ENCODE data around the gene PRSS22. TPM values are rescaled to one million over a fixed set of nuclear protein-coding genes. Genes with fewer than 3 reads are reported as not detected.

The PRSS22 gene
- total and polyA plus RNA-seq, 4 donors = 0.31 to 1.5 TPM; not detected in 2

- Histone ChIP-seq H3K9me3 (ENCODE audit: control insufficient read depth, low read length) (no peaks in the 10 kb centered on the region), H3K4me1 (ENCODE audit: control insufficient read depth in 1 of 2, insufficient read depth in 2 of 2, low read length in 2 of 2) (no peaks in the 10 kb centered on the region), H3K27ac (ENCODE audit: low read depth in 1 of 2, low read length in 2 of 2) (no peak overlapping the region), H3K4me3 (ENCODE audit: low read length in 2 of 2) (no peak overlapping the region), H3K27me3 (ENCODE audit: control insufficient read depth in 1 of 2, insufficient read depth in 2 of 2, low read length in 1 of 2) (peaks cover 0 to 2% of the 10 kb centered on the region in 2 donors), H3K36me3 (ENCODE audit: control insufficient read depth in 1 of 2, insufficient read depth in 2 of 2, low read length in 1 of 2) (no peaks in the 10 kb centered on the region)
- intact Hi-C loops (cut with DNase I) = no loop called here
- DNase-seq = no peak
- no peak for ATAC-seq (ENCODE audit: low FRiP score)
- WGBS, 2 donors = 93 to 94% methylated on average over 15 of the region's 15 CpGs
Measured at GRCh38 chr16:2900526-2901075, 42.6 kb upstream of the PRSS22 start.

- DNase-seq (no peak), ATAC-seq (ENCODE audit: low FRiP score) (no peak)
- Histone ChIP-seq H3K27me3 (ENCODE audit: control insufficient read depth in 1 of 2, insufficient read depth in 2 of 2, low read length in 1 of 2) (no peaks in the 10 kb centered on the region), H3K4me1 (ENCODE audit: control insufficient read depth in 1 of 2, insufficient read depth in 2 of 2, low read length in 2 of 2) (no peaks in the 10 kb centered on the region), H3K36me3 (ENCODE audit: control insufficient read depth in 1 of 2, insufficient read depth in 2 of 2, low read length in 1 of 2) (no peaks in the 10 kb centered on the region), H3K9me3 (ENCODE audit: control insufficient read depth, low read length) (no peaks in the 10 kb centered on the region), H3K4me3 (ENCODE audit: low read length in 2 of 2) (no peak overlapping the region), H3K27ac (ENCODE audit: low read depth in 1 of 2, low read length in 2 of 2) (no peak overlapping the region)
- WGBS, 2 donors = 92 to 93% methylated on average over 13 of the region's 13 CpGs
- intact Hi-C loops (cut with DNase I) = no loop called here
Measured at GRCh38 chr16:2899564-2900072, 41.6 kb upstream of the PRSS22 start.

GRCh38 chr16:2898831-2899563 lies 41.0 kb upstream of the PRSS22 start:
- 87% methylated on average over 10 of the region's 10 CpGs for WGBS, 2 donors
- no peak overlapping the region for H3K4me3 ChIP-seq (ENCODE audit: low read length in 2 of 2)
- ATAC-seq (ENCODE audit: low FRiP score) (no peak), DNase-seq (no peak)
- no peaks in the 10 kb centered on the region for H3K9me3 ChIP-seq (ENCODE audit: control insufficient read depth, low read length)
- no peaks in the 10 kb centered on the region for H3K36me3 ChIP-seq (ENCODE audit: control insufficient read depth in 1 of 2, insufficient read depth in 2 of 2, low read length in 1 of 2)
- no peaks in the 10 kb centered on the region for H3K27me3 ChIP-seq (ENCODE audit: control insufficient read depth in 1 of 2, insufficient read depth in 2 of 2, low read length in 1 of 2)
- intact Hi-C loops (cut with DNase I) = no loop called here
- H3K4me1 ChIP-seq (ENCODE audit: control insufficient read depth in 1 of 2, insufficient read depth in 2 of 2, low read length in 2 of 2) = no peaks in the 10 kb centered on the region
- H3K27ac ChIP-seq (ENCODE audit: low read depth in 1 of 2, low read length in 2 of 2) = no peak overlapping the region

GRCh38 chr16:2897110-2897509 lies 39.1 kb upstream of the PRSS22 start:
- no peaks in the 10 kb centered on the region for H3K36me3 ChIP-seq (ENCODE audit: control insufficient read depth in 1 of 2, insufficient read depth in 2 of 2, low read length in 1 of 2)
- H3K27ac ChIP-seq (ENCODE audit: low read depth in 1 of 2, low read length in 2 of 2) = no peak overlapping the region
- DNase-seq = peak in 1 of 2 donors; percentile 39
- no peaks in the 10 kb centered on the region for H3K9me3 ChIP-seq (ENCODE audit: control insufficient read depth, low read length)
- ATAC-seq (ENCODE audit: low FRiP score) = no peak
- intact Hi-C loops (cut with DNase I) = no loop called here
- no peak overlapping the region for H3K4me3 ChIP-seq (ENCODE audit: low read length in 2 of 2)
- no peaks in the 10 kb centered on the region for H3K4me1 ChIP-seq (ENCODE audit: control insufficient read depth in 1 of 2, insufficient read depth in 2 of 2, low read length in 2 of 2)
- WGBS, 2 donors = 82 to 83% methylated on average over 7 of the region's 7 CpGs
- H3K27me3 ChIP-seq (ENCODE audit: control insufficient read depth in 1 of 2, insufficient read depth in 2 of 2, low read length in 1 of 2) = no peaks in the 10 kb centered on the region

- intact Hi-C loops (cut with DNase I) = no loop called here
- WGBS, 2 donors = 95 to 98% methylated on average over 17 to 19 of the region's 19 CpGs
Measured at GRCh38 chr16:2896480-2897010, 38.6 kb upstream of the PRSS22 start.

GRCh38 chr16:2895813-2896212 lies 37.8 kb upstream of the PRSS22 start:
- ATAC-seq (ENCODE audit: low FRiP score) (no peak), DNase-seq (peak in 1 of 2 donors; percentile 12)
- H3K36me3 ChIP-seq (ENCODE audit: control insufficient read depth in 1 of 2, insufficient read depth in 2 of 2, low read length in 1 of 2) = no peaks in the 10 kb centered on the region
- no peaks in the 10 kb centered on the region for H3K4me1 ChIP-seq (ENCODE audit: control insufficient read depth in 1 of 2, insufficient read depth in 2 of 2, low read length in 2 of 2)
- intact Hi-C loops (cut with DNase I) = no loop called here
- no peak overlapping the region for H3K27ac ChIP-seq (ENCODE audit: low read depth in 1 of 2, low read length in 2 of 2)
- H3K9me3 ChIP-seq (ENCODE audit: control insufficient read depth, low read length) = no peaks in the 10 kb centered on the region
- no peaks in the 10 kb centered on the region for H3K27me3 ChIP-seq (ENCODE audit: control insufficient read depth in 1 of 2, insufficient read depth in 2 of 2, low read length in 1 of 2)
- H3K4me3 ChIP-seq (ENCODE audit: low read length in 2 of 2) = no peak overlapping the region
- WGBS, 2 donors = 48 to 61% methylated on average over 4 of the region's 4 CpGs

More at GRCh38 chr16:2896480-2897010, 38.6 kb upstream of the PRSS22 start:
- H3K9me3 ChIP-seq (ENCODE audit: control insufficient read depth, low read length) = no peaks in the 10 kb centered on the region
- no peaks in the 10 kb centered on the region for H3K36me3 ChIP-seq (ENCODE audit: control insufficient read depth in 1 of 2, insufficient read depth in 2 of 2, low read length in 1 of 2)
- H3K4me3 ChIP-seq (ENCODE audit: low read length in 2 of 2) = no peak overlapping the region
- H3K4me1 ChIP-seq (ENCODE audit: control insufficient read depth in 1 of 2, insufficient read depth in 2 of 2, low read length in 2 of 2) = no peaks in the 10 kb centered on the region
- H3K27me3 ChIP-seq (ENCODE audit: control insufficient read depth in 1 of 2, insufficient read depth in 2 of 2, low read length in 1 of 2) = no peaks in the 10 kb centered on the region
- H3K27ac ChIP-seq (ENCODE audit: low read depth in 1 of 2, low read length in 2 of 2) = no peak overlapping the region
- DNase-seq (peak in 1 of 2 donors; percentile 33), ATAC-seq (ENCODE audit: low FRiP score) (no peak)

GRCh38 chr16:2894231-2894630 lies 36.3 kb upstream of the PRSS22 start:
- H3K36me3 ChIP-seq (ENCODE audit: control insufficient read depth in 1 of 2, insufficient read depth in 2 of 2, low read length in 1 of 2) = no peaks in the 10 kb centered on the region
- DNase-seq (peak in 1 of 2 donors; percentile 40), ATAC-seq (ENCODE audit: low FRiP score) (no peak)
- no peaks in the 10 kb centered on the region for H3K9me3 ChIP-seq (ENCODE audit: control insufficient read depth, low read length)
- no peaks in the 10 kb centered on the region for H3K27me3 ChIP-seq (ENCODE audit: control insufficient read depth in 1 of 2, insufficient read depth in 2 of 2, low read length in 1 of 2)
- no peak overlapping the region for H3K27ac ChIP-seq (ENCODE audit: low read depth in 1 of 2, low read length in 2 of 2)
- intact Hi-C loops (cut with DNase I) = no loop called here
- WGBS, 2 donors = 85 to 88% methylated on average over 31 of the region's 31 CpGs
- no peak overlapping the region for H3K4me3 ChIP-seq (ENCODE audit: low read length in 2 of 2)
- no peaks in the 10 kb centered on the region for H3K4me1 ChIP-seq (ENCODE audit: control insufficient read depth in 1 of 2, insufficient read depth in 2 of 2, low read length in 2 of 2)

GRCh38 chr16:2884041-2884451 lies 26.1 kb upstream of the PRSS22 start:
- intact Hi-C loops (cut with DNase I) = no loop called here
- DNase-seq (peak in 1 of 2 donors; percentile 67), ATAC-seq (ENCODE audit: low FRiP score) (no peak)
- Histone ChIP-seq H3K4me3 (ENCODE audit: low read length in 2 of 2) (peak overlapping the region; percentile 55 to 83), H3K27ac (ENCODE audit: low read depth in 1 of 2, low read length in 2 of 2) (no peak overlapping the region), H3K4me1 (ENCODE audit: control insufficient read depth in 1 of 2, insufficient read depth in 2 of 2, low read length in 2 of 2) (no peaks in the 10 kb centered on the region), H3K9me3 (ENCODE audit: control insufficient read depth, low read length) (no peaks in the 10 kb centered on the region), H3K27me3 (ENCODE audit: control insufficient read depth in 1 of 2, insufficient read depth in 2 of 2, low read length in 1 of 2) (no peaks in the 10 kb centered on the region), H3K36me3 (ENCODE audit: control insufficient read depth in 1 of 2, insufficient read depth in 2 of 2, low read length in 1 of 2) (no peaks in the 10 kb centered on the region)
- WGBS, 2 donors = 54 to 64% methylated on average over 18 of the region's 18 CpGs

Data from aorta (tissue), 5 donors.